Measurements from ENCODE around the gene SUGP1. TPM values are rescaled to one million over a fixed set of nuclear protein-coding genes. Genes with fewer than 3 reads are reported as not detected.

Gene SUGP1
- total and polyA plus RNA-seq, 10 donors: 29.3 to 63.1 (median 52.5) TPM

- Histone ChIP-seq H3K4me1 (peaks cover 0 to 30% (median 0%) of the 10 kb centered on the region in 6 donors), H3K27ac (no peak overlapping the region), H3K36me3 (peaks cover 0 to 100% (median 81%) of the 10 kb centered on the region in 6 donors), H3K9me3 (no peaks in the 10 kb centered on the region), H3K27me3 (replicated peaks in 1 of 7) (no peaks in the 10 kb centered on the region), H3K4me3 (no peak overlapping the region)
- 87 to 93% (median 87%) methylated on average over 16 of the region's 16 CpGs for WGBS, 5 donors
- intact Hi-C loops (cut with DNase I; ENCODE audit: low total_unique reads): no loop called here
- TF ChIP-seq CTCF (IDR thresholded peaks at IDR 0.05 in 8 of 11, conservative IDR thresholded peaks at IDR 0.05 in 3 of 11) (no peak), POLR2AphosphoS5 (IDR thresholded peaks at IDR 0.05) (no peak), POLR2A (IDR thresholded peaks at IDR 0.05) (no peak)
- DNase-seq: no peak
Observed at GRCh38 chr19:19335408-19336158, 15.3 kb upstream of the SUGP1 start.

GRCh38 chr19:19334989-19335344 lies 14.7 kb upstream of the SUGP1 start:
- no peak for TF ChIP-seq CTCF (IDR thresholded peaks at IDR 0.05 in 8 of 11, conservative IDR thresholded peaks at IDR 0.05 in 3 of 11)
- TF ChIP-seq POLR2A (IDR thresholded peaks at IDR 0.05): no peak
- TF ChIP-seq POLR2AphosphoS5 (IDR thresholded peaks at IDR 0.05): no peak
- Histone ChIP-seq H3K4me1 (peaks cover 0 to 37% (median under 1%) of the 10 kb centered on the region in 6 donors), H3K36me3 (peaks cover 0 to 100% (median 83%) of the 10 kb centered on the region in 6 donors), H3K9me3 (no peaks in the 10 kb centered on the region), H3K4me3 (no peak overlapping the region), H3K27me3 (replicated peaks in 1 of 7) (no peaks in the 10 kb centered on the region), H3K27ac (no peak overlapping the region)
- intact Hi-C loops (cut with DNase I; ENCODE audit: low total_unique reads): no loop called here
- 68 to 93% (median 88%) methylated on average over 3 of the region's 3 CpGs for WGBS, 5 donors
- DNase-seq: no peak

GRCh38 chr19:19334063-19334988 lies 14.0 kb upstream of the SUGP1 start:
- intact Hi-C loops (cut with DNase I; ENCODE audit: low total_unique reads): no loop called here
- TF ChIP-seq CTCF (IDR thresholded peaks at IDR 0.05 in 8 of 11, conservative IDR thresholded peaks at IDR 0.05 in 3 of 11) (no peak), POLR2A (IDR thresholded peaks at IDR 0.05) (no peak), POLR2AphosphoS5 (IDR thresholded peaks at IDR 0.05) (peak in 1 of 3 donors; percentile 54)
- DNase-seq: no peak

More at GRCh38 chr19:19334063-19334988, 14.0 kb upstream of the SUGP1 start:
- Histone ChIP-seq H3K4me1 (peaks cover 3 to 43% (median 7%) of the 10 kb centered on the region in 6 donors), H3K27ac (no peak overlapping the region), H3K36me3 (peaks cover 0 to 100% (median 82%) of the 10 kb centered on the region in 6 donors), H3K27me3 (replicated peaks in 1 of 7) (no peaks in the 10 kb centered on the region), H3K4me3 (no peak overlapping the region), H3K9me3 (no peaks in the 10 kb centered on the region)
- 85 to 93% (median 87%) methylated on average over 16 to 22 of the region's 22 CpGs for WGBS, 5 donors
